ENCODE measurements around the gene TMEM234.

TMEM234 gene

DNA sequence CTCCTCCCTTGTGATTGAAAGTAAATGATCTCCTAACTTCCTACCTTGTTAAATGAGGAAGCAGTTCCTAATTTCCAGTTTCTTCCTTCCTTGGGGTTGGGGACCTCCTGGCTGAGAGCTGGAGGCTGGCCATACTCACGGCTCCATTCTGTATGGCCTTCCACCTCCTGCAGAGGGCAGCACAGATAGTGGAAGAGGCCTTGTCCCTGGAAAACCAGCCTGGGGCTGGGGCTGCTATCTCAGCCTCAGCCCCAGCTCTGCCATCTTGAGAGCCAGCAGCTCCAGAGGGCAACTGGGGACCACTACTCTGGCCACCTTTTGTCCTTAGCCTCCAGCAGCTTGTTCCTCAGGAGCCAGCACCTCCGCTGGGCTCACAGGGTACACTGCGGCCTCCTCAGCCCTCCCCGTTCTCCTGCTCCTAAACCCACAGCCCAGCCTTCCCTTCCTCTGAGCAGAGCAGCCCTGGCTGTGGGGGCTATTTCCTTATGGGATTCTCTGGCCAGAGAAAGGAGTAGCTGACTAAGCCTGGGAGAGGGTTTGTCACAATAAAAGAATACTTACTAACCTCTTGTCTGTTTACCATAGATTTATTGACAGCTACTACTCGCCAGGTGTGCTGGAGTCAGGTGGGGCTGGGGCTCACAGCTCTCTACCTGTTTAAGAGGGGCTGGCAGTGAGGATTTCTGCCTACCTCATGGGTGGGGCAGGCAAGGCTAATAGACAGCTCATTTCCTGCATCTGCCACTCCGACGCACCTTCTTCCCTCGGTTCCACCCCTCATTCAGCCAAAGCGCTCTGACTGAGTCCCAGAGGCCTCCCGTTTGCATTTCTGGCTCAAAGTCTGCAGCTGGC lies 6.3 kb downstream of the TMEM234 start:
- H3K9me2 ChIP-seq (replicated peaks; ENCODE audit: insufficient read depth, low read length) = no peaks in the 10 kb centered on the region
- no peak overlapping the region for H3K4me2 ChIP-seq (ENCODE audit: low read depth, low read length)
- no peaks in the 10 kb centered on the region for H3K4me1 ChIP-seq (ENCODE audit: low read length)
- DNase-seq = peak; percentile 59
- no peaks in the 10 kb centered on the region for H3F3A ChIP-seq (ENCODE audit: insufficient read depth, low read length)
- no peaks in the 10 kb centered on the region for H3K27me3 ChIP-seq (replicated peaks; ENCODE audit: insufficient read depth, low read length)
- H3K9ac ChIP-seq (ENCODE audit: low read length) = no peak overlapping the region
- no peaks in the 10 kb centered on the region for H3K9me3 ChIP-seq (replicated peaks; ENCODE audit: insufficient read depth, low read length)
- H3K4me3 ChIP-seq (ENCODE audit: low read length) = no peak overlapping the region
- no peak overlapping the region for H3K27ac ChIP-seq (ENCODE audit: low read length)
- no peaks in the 10 kb centered on the region; the same call in 1 of the 2 replicates for H3K36me3 ChIP-seq (replicated peaks; ENCODE audit: insufficient read depth, low read length)
- H4K20me1 ChIP-seq (ENCODE audit: insufficient read depth, low read length) = no peaks in the 10 kb centered on the region
- TF ChIP-seq EZH2phosphoT487 (IDR thresholded peaks at IDR 0.05; ENCODE audit: low read length) (no peak), CTCF (IDR thresholded peaks at IDR 0.05; ENCODE audit: low read length) (peak; percentile 87)
- no peak overlapping the region for H2AFZ ChIP-seq (ENCODE audit: low read length)
- H3K79me2 ChIP-seq (ENCODE audit: low read length) = no peaks in the 10 kb centered on the region

- Histone ChIP-seq H4K20me1 (ENCODE audit: insufficient read depth, low read length) (no peaks in the 10 kb centered on the region), H3K4me2 (ENCODE audit: low read depth, low read length) (no peak within 1 kb of the TSS), H3K79me2 (ENCODE audit: low read length) (peaks cover 9% of the 10 kb centered on the region), H3K27ac (ENCODE audit: low read length) (no peak within 1 kb of the TSS), H3K36me3 (replicated peaks; ENCODE audit: insufficient read depth, low read length) (no peaks in the 10 kb centered on the region), H3K4me3 (ENCODE audit: low read length) (no peak within 1 kb of the TSS), H3K9me3 (replicated peaks; ENCODE audit: insufficient read depth, low read length) (no peaks in the 10 kb centered on the region), H2AFZ (ENCODE audit: low read length) (no peak within 1 kb of the TSS), H3K27me3 (replicated peaks; ENCODE audit: insufficient read depth, low read length) (no peaks in the 10 kb centered on the region), H3K4me1 (ENCODE audit: low read length) (peaks cover 7% of the 10 kb centered on the region; the same call in 1 of the 2 replicates), H3K9me2 (replicated peaks; ENCODE audit: insufficient read depth, low read length) (no peaks in the 10 kb centered on the region), H3F3A (ENCODE audit: insufficient read depth, low read length) (no peaks in the 10 kb centered on the region), H3K9ac (ENCODE audit: low read length) (no peak within 1 kb of the TSS)
- no peak for TF ChIP-seq EZH2 (optimal IDR thresholded peaks at IDR 0.05; ENCODE audit: low read depth, low read length)
- no peak for TF ChIP-seq EZH2phosphoT487 (IDR thresholded peaks at IDR 0.05; ENCODE audit: low read length)
- TF ChIP-seq CTCF (IDR thresholded peaks at IDR 0.05; ENCODE audit: low read length) = no peak
- no peak for DNase-seq
These were observed 13.2 kb downstream of the TMEM234 start, which contains the start of gene DCDC2B for GRCh38 chr1:32208891-32209328. Gene DCDC2B (plus strand): TSS chr1:32209089. CDS start chr1:32209094, 5 bp downstream.

DNA sequence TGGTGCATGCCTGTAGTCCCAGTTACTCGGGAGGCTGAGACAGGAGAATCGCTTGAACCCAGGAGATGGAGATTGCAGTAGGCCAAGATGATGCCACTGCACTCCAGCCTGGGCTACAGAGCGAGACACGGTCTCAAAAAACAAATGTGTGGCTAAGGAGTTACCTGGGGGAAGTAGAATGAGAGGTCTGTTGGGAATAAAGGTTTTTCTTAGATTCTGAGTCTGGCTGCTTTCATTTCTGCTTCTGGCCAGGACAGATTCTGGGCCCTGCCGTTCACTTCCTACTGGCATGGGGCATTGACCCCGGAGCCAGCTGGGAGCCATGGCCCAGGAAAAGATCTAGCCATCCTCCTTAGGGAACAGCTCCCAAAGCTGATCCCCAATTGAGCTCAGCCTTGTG lies 13.7 kb downstream of the TMEM234 start:
- H3K36me3 ChIP-seq (replicated peaks; ENCODE audit: insufficient read depth, low read length) = no peaks in the 10 kb centered on the region
- peaks cover 7% of the 10 kb centered on the region; the same call in 1 of the 2 replicates for H3K4me1 ChIP-seq (ENCODE audit: low read length)
- H3K4me3 ChIP-seq (ENCODE audit: low read length) = no peak overlapping the region
- no peaks in the 10 kb centered on the region for H3K9me2 ChIP-seq (replicated peaks; ENCODE audit: insufficient read depth, low read length)
- no peaks in the 10 kb centered on the region for H3F3A ChIP-seq (ENCODE audit: insufficient read depth, low read length)
- no peak overlapping the region for H3K27ac ChIP-seq (ENCODE audit: low read length)
- no peaks in the 10 kb centered on the region for H3K27me3 ChIP-seq (replicated peaks; ENCODE audit: insufficient read depth, low read length)
- no peak for DNase-seq
- H3K4me2 ChIP-seq (ENCODE audit: low read depth, low read length) = no peak overlapping the region
- H3K79me2 ChIP-seq (ENCODE audit: low read length) = peaks cover 9% of the 10 kb centered on the region
- no peak overlapping the region for H2AFZ ChIP-seq (ENCODE audit: low read length)
- no peaks in the 10 kb centered on the region for H3K9me3 ChIP-seq (replicated peaks; ENCODE audit: insufficient read depth, low read length)
- H4K20me1 ChIP-seq (ENCODE audit: insufficient read depth, low read length) = no peaks in the 10 kb centered on the region
- H3K9ac ChIP-seq (ENCODE audit: low read length) = no peak overlapping the region
- TF ChIP-seq EZH2 (optimal IDR thresholded peaks at IDR 0.05; ENCODE audit: low read depth, low read length) (no peak), EZH2phosphoT487 (IDR thresholded peaks at IDR 0.05; ENCODE audit: low read length) (no peak), CTCF (IDR thresholded peaks at IDR 0.05; ENCODE audit: low read length) (no peak)
